HL-60/S4 treated with phorbol 12-myristate 13-acetate at 8.2 ng/mL for 4 days and 3 days (cell line): ENCODE measurements around the gene GABPB1.

Experiments
- in situ Hi-C: fragments of 300-500 bp; cut with MboI; formaldehyde crosslinking; loops from 2 replicates; pipeline ENCODE4 v1.15.0; 2022; ENCODE audit warnings: low sequenced_read_pairs

Gene GABPB1

DNA sequence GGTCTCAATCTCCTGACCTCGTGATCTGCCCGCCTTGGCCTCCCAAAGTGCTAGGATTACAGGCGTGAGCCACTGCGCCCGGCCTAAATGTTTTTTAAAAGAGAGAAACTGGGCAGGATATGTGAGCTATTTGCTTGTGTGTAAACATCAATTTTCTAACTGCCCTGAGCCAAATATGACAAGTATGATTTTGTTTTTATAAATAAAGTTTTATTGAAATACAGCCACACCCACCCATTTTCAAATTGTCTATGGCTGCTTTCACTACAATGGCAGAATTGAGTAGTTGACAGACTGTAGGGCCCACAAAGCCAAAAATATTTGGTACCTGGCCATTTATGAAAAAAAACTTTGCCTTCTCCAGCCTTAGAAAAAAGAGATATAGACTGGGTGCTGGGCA is 73.6 kb downstream of the GABPB1 start:
- in situ Hi-C loops: no loop called here

DNA sequence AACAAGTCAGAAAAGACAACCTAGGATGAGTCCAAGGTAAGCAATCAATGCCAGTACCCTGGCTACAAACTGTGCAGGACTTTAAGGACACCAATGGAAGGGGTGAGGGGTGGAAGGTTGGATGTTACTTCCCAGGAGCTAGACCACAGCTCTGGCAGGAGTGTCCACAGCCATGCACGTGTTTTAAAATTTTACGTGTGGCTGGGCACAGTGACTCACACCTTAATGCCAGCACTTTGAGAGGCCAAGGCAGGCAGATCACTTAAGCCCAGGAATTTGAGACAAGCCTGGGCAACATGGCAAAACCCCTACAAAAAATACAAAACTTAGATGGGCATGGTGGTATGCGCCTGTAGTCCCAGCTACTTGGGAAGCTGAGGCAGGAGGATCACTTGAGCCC is 74.7 kb downstream of the GABPB1 start:
- in situ Hi-C loops: no loop called here

DNA sequence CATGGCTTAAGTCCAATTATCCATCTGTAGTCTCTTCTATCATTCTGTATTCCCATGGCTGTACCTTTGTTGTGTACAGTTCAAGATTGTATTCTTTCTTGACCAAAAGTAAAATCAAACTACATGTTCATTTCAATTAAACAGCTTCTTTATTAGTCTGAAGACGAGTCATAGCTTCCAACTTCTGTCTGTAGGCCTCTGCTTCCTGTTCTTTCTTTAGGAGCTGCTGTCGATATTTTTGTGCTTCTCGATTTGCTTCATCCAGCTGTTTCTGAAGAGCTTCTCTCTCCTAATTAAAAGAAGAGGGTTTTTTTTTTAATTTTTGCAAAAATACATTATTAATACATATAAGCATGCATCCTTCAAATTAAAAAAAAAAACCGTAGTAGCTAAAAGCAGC is 76.5 kb downstream of the GABPB1 start:
- in situ Hi-C loops: no loop called here

DNA sequence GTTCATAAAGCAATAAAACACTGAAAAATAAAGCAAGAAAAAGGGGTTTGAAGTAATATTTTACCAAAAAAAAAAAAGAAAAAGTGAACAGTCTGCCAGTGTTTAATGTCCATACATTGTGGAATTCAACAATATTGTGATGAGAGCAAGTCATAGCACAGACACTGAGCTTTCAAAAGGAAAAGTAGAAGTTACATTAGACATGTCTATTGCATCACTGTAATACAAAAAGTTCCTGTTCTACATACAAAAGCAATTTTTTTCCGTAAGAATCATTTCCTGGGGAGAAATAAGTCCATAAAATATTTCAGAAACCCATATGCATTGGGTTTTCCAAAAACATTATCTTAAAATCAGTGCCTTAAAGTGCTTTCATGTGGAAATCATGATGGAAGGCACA is 77.6 kb downstream of the GABPB1 start:
- in situ Hi-C loops: no loop called here

DNA sequence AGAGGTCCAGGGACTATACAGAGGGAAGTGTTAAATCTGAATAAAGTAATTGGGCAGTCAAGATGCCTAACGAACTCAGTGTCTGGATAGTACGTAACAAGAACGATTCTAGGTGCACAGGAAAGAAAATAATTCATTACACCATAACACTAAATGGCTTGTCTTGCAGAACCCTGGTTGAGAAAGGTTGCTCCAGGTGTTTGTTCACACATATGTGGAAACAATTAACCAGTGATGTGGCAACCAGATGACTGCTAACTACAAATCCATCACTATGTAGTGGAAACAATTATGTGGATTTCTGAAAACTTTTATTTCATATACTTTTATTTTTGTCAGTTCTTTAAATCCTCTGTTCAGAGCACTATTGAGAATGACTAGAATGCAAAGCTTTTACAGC is 79.1 kb downstream of the GABPB1 start:
- in situ Hi-C loops: no loop called here

DNA sequence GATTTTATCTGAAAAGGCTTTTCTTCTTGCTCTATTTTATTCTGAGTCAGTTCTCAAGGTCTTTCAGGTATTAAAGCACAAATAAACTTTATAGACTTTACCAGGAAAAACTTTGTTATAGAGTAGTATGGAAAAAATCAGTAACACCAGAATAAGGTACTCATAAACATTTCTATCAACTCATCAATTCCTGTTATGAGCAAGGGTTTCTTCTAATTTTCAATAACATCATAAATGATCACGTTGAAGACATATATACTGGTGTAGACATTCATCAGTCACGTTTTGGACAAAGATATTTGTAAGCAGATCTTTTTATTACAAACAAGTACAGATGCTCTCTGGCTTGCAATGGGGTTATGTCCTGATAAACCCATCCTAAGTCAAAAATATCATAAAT is 79.9 kb downstream of the GABPB1 start:
- in situ Hi-C loops: no loop called here

DNA sequence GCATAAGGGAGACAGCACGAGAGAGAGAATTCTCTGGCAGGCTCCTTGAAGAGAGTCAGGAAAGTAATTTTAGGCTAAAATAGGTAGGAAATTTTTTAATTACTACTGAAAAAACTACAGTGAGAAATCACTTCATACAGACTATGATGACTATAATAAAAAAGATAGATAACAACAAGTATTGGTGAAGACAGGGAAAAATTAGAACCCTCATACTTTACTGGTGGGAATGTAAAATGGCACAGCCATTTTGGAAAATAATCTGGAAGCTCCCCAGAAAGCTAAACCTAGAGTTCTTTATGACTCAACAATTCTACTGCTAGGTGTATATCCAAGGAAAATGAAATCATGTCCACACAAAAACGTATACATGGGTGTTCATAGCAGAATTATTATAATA is 87.4 kb downstream of the GABPB1 start:
- in situ Hi-C loops: no loop called here

DNA sequence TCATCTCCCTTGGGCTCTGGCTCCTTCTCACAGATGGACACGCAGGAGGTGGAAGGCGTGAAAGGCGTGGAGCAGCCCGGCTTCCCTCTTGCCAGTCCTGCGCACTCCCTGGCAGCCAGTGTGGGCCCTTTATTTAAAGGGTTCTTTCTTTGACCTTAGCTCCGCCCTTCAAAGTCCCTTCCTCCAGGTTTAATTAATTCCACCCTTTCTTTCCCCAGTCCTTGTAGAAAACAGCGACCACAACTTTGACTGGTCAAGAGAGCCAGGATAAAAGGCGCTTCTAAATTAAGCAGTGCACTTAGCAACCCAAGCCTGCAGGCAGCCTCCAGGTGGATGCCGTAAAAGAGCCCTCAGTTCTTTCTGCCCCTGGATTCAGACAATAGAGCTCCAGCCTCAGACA is 89.4 kb downstream of the GABPB1 start, which contains the start of gene HDC:
Gene HDC (minus strand): TSS at position 107 of the 400 bp plus-strand sequence. CDS start 103 bp downstream, at position 4.
- in situ Hi-C loops: no loop called here

DNA sequence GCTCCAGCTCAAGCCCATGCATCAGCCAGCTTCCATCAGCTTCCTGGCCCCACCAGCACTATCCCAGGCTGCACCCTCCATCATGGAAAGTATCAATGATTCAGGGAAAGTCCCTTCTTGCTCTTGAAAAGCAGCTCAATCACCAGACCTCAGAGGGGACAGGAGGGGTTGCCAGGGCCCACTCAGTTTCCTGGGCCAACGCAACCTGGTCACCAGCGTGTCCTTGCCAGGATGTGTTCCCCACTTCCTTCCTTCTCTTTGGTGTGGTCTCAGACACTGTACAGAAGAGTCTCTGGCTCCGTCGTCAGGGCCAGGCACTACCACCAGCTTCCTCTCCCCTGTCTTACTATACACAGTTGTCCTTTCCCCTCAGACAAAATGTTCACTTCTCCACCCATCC is 92.5 kb downstream of the GABPB1 start:
- in situ Hi-C loops: no loop called here

DNA sequence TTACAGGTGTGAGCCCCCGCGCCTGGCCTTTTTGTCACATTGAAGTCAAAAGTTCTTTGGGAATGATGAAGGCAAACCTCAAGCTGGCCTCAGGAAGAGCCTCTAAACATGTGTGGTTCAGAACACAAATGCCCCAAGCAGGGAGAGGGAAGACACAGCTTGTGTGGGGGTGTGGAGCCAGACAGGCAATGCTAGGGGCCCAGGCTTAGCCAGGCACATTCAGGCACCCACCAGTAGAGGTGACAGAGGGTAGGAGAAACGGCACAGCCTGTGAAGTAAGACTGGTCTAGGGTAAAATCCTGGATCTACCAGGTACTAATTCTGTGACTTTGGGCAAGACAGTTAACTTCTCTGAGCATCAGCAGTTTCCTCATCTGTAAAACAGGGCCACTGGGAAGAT is 93.0 kb downstream of the GABPB1 start:
- in situ Hi-C loops: no loop called here

DNA sequence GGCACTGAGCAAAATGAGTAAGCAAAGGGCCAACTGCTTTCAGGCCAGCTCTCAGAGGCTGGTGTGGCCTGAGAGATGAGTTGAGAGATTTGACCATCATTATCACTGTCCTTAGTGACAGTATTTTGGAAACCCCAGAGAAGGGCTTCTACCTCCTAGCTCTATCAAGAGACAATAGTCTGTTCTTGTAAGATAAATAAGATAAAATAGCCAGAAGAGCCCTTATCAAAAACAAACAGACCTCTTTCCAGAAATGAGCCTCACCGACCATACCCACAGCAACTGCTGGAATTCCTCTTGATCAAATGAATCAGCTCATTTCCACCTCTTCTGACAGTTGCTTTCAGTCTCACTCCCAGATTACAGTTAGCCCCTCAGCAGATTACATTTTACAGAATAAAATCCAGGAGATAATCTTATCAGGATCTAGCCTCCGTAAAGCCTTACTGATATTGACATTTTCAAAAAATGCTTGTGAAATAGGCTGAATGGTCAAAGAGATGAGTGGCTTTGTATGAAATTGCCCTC is 94.0 kb downstream of the GABPB1 start:
- in situ Hi-C loops: no loop called here

DNA sequence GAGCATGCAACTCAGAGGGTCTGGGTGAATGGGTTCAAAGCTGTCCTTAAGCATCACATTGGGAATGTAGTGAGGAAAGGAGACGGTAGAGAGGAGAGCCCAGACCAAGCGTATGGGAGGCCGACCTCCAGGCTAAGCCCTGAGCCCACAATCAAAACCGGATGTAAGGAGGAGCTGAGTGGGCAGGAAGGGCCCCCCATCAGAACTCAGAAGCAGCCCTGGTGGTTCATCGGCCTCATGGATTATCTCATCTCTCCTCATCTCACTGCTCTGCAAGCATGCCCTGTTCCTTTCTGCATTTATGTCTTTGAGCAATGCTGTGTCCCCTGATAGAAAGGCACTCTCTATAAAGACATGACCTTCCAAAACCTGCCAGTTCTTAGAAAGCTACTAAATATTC is 95.7 kb downstream of the GABPB1 start:
- in situ Hi-C loops: no loop called here

DNA sequence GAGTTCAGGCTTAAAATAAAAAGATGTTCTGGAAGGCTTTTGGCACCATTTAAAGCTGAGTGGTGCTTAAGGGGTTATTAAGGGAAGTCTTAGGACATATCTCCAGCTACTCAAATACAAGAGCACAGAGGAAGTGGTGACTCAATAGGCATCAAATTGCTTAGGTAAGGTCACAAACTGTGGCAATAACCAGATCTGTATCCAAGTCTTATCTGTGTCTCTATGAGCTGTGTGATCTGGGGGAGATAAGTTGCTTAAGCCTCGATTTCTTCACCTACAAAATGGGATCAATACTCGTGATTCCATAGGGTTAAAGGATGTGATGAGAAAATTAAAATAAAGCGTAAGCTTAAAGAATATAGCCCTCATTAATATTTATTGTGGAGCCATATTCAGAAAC is 97.1 kb downstream of the GABPB1 start:
- in situ Hi-C loops: no loop called here

DNA sequence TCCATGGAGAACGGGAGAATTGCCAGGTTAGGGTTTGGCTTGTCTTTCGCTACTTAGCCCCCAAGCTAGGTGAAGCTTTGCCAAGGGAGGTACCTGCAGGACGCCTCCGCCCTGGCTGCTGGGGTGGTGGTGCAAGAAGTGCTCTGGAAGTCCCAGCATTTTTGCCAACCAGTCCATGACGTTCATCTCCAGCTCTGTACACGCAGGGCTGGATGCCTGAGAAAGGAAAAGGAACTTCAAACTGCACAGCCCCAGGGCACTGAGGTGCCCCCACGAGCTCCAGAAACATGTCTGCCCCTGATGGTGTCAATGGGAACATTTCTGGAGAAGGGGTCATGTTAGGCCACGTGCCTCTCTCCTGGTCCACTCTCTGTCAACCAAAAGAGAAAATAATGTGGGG is 97.7 kb downstream of the GABPB1 start:
- in situ Hi-C loops: no loop called here

DNA sequence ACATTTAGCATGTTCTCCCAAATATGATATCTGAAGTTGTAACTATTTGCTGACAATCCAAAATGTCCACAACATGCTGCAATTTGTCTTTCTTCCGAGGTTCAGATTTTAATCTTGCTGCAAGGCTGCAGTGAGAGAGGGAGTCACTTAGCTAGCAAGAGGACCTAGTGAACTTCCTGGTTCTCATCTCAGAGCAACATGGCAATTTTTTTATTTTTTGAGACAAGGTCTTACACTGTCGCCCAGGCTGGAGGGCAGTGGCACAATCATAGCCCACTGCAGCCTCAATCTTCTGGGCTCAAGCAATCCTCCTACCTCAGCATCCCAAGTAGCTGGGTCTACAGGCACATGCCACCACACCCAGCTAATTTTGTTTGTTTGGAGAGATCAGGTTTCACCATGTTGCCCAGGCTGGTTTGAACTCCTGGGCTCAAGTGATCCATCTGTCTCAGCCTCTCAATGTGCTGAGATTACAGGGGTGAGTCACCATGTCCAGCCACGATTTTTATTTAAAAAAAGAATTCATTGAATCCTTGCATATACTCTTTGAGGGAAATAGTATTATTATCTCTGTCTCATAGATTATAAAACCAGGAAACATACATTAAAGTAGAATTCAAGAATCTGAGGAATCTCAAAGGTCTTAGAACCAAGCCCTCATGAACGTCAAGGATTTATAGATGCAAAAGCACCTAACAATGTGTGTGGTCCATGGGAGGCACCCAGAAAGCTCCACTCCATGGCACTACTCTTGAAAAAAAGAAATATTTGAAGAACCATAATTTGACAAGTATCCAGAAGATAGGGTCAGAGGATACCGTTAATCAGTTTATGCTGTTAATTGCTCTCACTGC is 98.6 kb downstream of the GABPB1 start:
- in situ Hi-C loops: no loop called here

DNA sequence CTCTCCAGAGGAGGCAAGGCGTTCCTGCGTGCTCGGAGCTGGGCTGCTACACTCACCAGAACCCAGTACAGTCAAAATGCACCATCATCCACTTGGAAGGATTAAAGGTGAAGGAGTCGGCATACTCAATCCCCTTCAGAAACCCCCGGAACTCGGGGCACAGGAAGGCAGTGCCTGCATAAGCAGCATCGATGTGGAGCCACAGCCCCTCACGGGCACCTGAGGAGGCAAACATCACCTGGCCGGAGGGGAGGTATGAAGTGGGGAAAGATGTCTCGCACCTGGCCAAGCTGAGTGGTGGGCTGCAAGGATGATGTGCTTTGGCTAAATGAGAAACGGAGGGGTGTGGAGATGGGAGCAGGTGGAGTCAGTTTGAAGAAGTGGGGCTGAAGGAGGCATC is 102.4 kb downstream of the GABPB1 start:
- in situ Hi-C loops: no loop called here

DNA sequence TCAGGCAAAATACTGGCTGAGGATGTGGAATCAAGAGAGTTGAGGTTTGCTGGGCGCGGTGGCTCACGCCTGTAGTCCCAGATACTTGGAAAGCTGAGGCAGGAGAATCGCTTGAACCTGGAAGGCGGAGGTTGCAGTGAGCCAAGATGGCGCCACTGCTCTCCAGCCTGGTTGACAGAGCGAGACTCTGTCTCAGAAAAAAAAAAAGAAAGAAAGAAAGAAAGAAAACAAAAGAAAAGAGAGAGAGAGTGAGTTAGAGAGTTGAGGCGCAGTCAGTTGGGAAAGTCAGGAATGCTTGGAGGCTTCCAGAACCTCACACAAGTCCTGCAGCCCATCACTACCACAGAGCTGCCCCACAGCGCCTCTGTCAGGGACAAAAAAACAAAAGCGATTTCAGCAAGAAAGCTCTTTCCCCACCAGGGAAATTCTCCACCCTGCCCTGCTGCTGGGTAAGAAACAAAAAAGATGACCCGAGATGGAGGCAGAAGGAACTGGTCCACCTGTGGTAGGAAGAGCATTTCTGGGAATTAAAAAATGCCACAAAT is 103.3 kb downstream of the GABPB1 start:
- in situ Hi-C loops: no loop called here

DNA sequence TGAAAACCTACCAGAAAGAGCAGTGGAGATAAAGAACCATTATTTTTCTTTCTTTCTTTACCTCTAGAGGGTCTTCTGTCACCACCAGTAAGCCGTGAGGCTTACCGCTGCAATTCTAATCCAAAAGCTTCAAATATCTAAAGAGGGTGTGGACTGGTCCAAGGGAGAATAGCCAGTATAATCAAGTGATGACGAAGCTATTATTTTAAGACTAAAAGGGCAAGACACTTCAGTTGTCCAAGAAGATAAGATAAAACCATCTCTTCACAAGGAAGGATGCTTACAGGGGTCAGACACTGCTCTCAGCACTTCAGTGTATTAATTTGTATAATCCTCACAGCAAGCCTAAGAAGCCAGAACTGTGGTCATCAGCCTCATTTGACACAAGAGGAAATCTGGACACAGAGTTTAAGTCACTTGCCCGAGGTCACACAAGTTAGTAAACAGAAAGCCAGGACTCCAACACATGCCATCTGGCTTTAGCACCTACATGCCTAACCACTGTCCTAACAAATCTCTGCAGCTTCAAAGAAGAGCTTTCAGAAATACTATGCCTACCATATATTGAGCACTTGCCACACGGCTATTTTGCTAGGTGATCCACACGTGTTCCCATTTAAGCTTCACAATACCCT is 104.1 kb downstream of the GABPB1 start:
- in situ Hi-C loops: no loop called here

DNA sequence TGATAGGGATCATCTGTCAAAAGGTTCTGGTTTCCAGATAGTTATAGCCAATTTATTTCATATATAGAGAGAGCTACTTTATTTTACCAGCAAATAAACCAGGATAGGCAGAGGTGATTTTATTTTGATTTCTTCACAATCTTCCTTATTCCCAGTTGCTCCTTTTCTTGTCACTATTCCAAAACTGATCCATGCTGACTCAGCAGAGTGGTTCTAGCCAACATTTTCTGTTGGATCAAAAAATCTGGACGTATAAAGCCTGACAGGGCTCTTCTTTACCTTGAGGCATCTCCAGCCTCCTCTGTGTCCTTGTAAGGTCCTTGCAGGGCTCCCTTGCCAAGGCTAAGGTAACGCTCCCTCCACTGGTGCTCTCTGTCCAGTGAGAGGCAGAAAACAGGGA is 105.3 kb downstream of the GABPB1 start:
- in situ Hi-C loops: no loop called here

DNA sequence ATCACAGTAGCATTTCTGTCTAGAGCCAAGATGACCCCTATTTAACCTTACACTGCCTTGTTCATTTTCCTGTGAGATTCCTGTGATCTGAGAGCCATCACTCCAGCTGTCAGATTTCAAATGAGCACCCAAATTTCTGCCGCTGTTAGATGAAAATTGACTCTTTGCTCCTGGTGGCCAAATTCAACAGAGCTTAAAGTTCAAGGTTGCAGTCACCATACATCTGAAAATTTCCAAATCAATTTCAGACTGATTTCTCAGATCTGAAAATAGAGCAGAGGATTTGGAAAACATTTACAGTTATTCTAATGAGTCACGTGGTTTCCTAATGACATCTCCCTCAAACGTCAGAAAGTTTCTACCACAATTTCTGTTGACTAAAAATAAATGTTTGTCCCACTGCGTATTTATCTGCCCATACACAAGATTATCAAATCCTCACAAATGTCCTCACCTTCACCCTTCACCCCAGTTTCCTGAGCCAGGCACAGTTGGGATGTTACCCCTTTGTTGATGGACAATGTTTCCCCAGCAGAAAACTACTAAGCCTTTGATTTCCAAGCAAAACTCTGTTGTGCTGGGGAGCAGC is 105.9 kb downstream of the GABPB1 start:
- in situ Hi-C loops: no loop called here

DNA sequence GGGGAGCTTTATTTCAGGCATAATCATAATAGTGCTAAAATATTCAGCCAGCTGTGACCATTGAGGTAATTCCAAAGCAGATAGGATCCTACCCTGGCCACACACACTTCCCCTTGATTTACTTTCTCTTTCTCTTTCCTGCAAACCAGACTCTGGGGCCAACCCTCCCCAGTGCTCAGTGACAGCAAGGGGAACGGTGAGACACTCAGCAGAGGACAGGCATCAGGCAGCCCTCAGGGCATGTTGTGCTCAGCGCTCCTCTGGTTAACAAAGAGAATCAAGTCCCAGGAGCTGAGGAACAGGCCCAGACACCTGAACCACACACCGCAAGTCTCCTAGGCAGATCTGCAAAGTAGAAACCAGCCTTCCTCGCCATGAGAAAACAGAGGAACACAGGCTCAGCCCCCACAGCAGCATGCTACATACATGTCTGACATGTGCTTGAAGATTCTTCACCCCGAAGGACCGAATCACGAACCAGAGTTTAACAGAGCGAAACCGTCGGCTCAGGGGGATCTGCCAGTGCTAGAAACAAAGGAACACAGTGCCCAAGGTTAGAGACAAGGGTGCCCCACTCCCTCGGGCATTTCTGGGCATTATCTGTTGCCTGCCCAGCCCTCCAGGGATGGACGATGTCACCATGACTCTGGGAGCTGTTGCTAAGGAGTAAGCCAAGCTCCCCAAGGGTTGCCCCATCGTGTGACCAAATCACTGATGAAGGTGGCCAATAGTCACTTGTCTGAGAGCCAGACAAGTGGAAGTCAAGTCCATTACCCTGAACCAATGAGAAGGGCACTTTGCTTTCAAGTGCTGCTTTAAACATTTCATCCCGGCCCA is 107.0 kb downstream of the GABPB1 start:
- in situ Hi-C loops: no loop called here
